Measurements from ENCODE around the gene FCRL2.

DNA sequence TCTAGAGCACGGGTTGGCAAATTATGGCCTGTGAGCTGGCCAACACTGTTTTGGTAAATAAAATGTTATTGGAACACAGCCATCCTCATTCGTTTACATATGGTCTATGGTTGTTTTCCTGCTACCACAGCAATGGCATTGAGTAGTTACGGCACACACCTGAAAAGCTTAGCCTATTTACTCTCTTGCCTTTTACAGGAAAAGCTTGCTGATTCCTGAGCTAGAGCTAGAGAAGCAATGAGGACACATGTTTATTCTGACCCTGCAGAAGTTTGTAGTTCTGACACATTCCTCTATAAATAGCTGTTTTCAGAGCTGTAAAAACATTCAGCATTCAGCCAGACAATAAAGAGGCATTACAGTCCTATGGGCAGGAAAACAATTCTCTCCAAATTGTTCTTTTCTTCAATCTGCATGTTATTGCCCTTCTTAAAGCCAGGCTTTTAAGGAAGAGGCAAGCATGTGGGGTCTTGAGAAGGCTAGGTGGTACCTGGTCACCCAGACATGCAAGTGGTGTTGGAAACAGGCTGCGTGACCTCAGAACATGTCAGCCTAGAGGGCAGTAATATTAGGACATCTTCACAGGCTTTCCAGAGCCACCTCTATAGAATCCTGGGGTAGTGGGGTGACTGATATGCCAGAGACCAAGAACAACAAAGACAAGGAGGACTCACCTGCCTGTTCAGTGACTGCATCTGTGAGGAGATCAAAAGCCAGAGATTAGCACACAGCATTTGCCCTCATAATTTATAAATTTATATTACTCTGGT lies 1.6 kb downstream of the FCRL2 start:
- no peak for TF ChIP-seq POLR2A (IDR thresholded peaks at IDR 0.05)
- TF ChIP-seq, protein P1, sequence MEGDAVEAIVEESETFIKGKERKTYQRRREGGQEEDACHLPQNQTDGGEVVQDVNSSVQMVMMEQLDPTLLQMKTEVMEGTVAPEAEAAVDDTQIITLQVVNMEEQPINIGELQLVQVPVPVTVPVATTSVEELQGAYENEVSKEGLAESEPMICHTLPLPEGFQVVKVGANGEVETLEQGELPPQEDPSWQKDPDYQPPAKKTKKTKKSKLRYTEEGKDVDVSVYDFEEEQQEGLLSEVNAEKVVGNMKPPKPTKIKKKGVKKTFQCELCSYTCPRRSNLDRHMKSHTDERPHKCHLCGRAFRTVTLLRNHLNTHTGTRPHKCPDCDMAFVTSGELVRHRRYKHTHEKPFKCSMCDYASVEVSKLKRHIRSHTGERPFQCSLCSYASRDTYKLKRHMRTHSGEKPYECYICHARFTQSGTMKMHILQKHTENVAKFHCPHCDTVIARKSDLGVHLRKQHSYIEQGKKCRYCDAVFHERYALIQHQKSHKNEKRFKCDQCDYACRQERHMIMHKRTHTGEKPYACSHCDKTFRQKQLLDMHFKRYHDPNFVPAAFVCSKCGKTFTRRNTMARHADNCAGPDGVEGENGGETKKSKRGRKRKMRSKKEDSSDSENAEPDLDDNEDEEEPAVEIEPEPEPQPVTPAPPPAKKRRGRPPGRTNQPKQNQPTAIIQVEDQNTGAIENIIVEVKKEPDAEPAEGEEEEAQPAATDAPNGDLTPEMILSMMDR (IDR thresholded peaks at IDR 0.05): no peak
